Activated gamma-delta T cell (primary cell): ENCODE measurements around the gene ANGPTL1.
"Not testable (repeated sequence)": the region's sequence is repeated elsewhere in the genome, so short reads cannot be mapped to it uniquely, and the experiment has no call there.

Source experiments
- DNase-seq: peaks from one replicate; lab custom pipeline; 2025; lab: John Stamatoyannopoulos, UW

Gene ANGPTL1

GRCh38 chr1:178868706-178869105, 2.2 kb downstream of the ANGPTL1 start:
- no peak for DNase-seq

GRCh38 chr1:178867670-178868069, 3.2 kb downstream of the ANGPTL1 start:
- no peak for DNase-seq

- DNase-seq = no peak
Measured at GRCh38 chr1:178864326-178864725, 6.6 kb downstream of the ANGPTL1 start.

GRCh38 chr1:178862864-178863263, 8.0 kb downstream of the ANGPTL1 start:
- DNase-seq = no peak

- DNase-seq = no peak
Measured at GRCh38 chr1:178862416-178862815, 8.5 kb downstream of the ANGPTL1 start.

GRCh38 chr1:178857126-178857525, 13.8 kb downstream of the ANGPTL1 start:
- no peak for DNase-seq

GRCh38 chr1:178849918-178850317, 21.0 kb downstream of the ANGPTL1 start:
- DNase-seq = no peak

- DNase-seq = not testable (repeated sequence)
Measured at GRCh38 chr1:178847919-178848318, 23.0 kb downstream of the ANGPTL1 start.

GRCh38 chr1:178847396-178847849, 23.5 kb downstream of the ANGPTL1 start:
- DNase-seq = no peak

GRCh38 chr1:178846306-178846705, 24.6 kb downstream of the ANGPTL1 start:
- DNase-seq = no peak

GRCh38 chr1:178844436-178844835, 26.4 kb downstream of the ANGPTL1 start:
- DNase-seq = no peak

GRCh38 chr1:178825167-178825566, 45.7 kb downstream of the ANGPTL1 start:
- no peak for DNase-seq

- no peak for DNase-seq
Measured at GRCh38 chr1:178821134-178821866, 49.6 kb downstream of the ANGPTL1 start.

- DNase-seq = no peak
Measured at GRCh38 chr1:178819123-178819522, 51.8 kb downstream of the ANGPTL1 start.

- no peak for DNase-seq
Measured at GRCh38 chr1:178818416-178818815, 52.5 kb downstream of the ANGPTL1 start.

GRCh38 chr1:178810585-178810984, 60.3 kb downstream of the ANGPTL1 start:
- no peak for DNase-seq

GRCh38 chr1:178808529-178808928, 62.3 kb downstream of the ANGPTL1 start:
- DNase-seq = no peak

GRCh38 chr1:178806665-178807300, 64.1 kb downstream of the ANGPTL1 start:
- no peak for DNase-seq

- DNase-seq = no peak
Measured at GRCh38 chr1:178802873-178803272, 68.0 kb downstream of the ANGPTL1 start.
